HG02885 (cell line): ENCODE results near the gene YES1.
"Not testable (repeated sequence)": the region's sequence is repeated elsewhere in the genome, so short reads cannot be mapped to it uniquely, and the experiment has no call there.

Experiments used
- ATAC-seq: cut with Tn5 transposase; IDR thresholded peaks from one replicate; pipeline ENCODE4 v1.9.1; 2021; ENCODE audit warnings: mild to moderate bottlenecking; ENCODE audit not compliant: unreplicated experiment, poor library complexity

YES1 gene

DNA sequence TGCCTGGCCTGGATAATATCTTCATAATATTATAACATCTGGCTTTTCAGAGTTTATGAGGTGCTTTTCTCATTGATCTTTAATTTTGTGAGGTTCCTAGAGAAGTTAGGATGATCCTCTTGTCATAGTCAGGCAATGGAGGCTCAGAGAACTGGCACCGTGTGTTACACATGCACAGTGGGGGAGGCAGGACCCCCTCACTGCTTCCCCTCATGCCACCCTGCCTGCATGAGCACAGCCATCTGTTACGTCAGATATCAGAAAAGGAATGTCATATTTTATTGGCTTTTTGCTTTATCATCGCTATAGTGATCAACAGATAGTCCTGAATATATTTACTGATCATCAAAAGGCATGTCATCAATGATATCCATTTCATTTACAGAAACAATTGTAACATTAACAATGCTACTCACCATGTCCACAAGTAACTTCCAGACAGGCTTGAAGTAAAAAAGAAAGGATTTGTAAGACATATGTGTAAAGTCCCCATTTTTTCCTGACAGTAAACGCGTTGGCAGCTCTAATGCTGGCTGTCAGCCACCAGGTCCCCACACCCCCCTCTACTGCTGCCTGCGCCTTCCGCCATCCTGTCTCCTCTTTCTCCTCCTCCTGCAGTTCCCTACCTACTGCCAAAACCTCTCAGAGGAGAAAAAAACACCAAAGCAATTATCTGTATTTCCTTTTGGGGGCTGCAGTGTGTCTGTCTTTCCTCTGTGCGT is 118.4 kb downstream of the YES1 start:
- ATAC-seq: no peak

DNA sequence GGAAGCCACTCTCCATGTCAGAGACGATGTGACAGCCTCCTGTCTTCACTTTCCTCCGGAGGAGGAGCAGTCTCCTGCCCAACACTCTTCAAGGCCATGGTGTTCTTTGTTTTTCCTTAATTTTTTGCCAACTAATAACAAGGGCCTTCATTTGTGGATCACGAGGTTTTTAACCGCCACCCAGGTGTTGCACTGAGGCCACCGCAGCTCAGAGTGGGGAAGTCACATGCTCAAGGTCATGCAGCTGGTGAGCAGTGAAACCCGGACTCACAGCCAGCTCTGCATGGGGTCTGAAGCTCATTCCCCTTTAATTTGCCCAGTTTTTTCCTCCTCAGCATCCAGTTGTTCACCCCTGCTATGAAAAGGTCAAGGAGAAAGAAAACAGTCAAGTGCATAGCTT is 119.2 kb downstream of the YES1 start:
- no peak for ATAC-seq

DNA sequence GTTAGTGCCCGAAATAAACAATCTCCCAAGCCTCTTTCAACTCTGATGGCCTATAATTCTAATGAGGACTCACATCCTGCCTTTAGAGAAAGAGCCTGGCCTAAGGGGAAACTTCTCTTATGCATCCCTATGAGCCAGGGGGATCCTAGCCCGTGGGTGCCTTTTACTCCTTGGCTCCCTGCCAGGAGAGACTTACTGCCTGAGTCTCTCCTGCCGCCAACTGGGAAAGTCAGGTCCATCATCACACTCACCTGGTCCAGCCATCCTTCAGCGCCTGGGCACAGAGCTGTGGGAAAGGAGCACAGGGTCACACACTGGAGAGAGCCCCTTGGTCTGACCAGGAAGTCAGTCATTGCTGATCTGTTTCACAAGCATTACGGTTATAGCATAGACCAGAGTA is 123.7 kb downstream of the YES1 start:
- ATAC-seq: no peak

DNA sequence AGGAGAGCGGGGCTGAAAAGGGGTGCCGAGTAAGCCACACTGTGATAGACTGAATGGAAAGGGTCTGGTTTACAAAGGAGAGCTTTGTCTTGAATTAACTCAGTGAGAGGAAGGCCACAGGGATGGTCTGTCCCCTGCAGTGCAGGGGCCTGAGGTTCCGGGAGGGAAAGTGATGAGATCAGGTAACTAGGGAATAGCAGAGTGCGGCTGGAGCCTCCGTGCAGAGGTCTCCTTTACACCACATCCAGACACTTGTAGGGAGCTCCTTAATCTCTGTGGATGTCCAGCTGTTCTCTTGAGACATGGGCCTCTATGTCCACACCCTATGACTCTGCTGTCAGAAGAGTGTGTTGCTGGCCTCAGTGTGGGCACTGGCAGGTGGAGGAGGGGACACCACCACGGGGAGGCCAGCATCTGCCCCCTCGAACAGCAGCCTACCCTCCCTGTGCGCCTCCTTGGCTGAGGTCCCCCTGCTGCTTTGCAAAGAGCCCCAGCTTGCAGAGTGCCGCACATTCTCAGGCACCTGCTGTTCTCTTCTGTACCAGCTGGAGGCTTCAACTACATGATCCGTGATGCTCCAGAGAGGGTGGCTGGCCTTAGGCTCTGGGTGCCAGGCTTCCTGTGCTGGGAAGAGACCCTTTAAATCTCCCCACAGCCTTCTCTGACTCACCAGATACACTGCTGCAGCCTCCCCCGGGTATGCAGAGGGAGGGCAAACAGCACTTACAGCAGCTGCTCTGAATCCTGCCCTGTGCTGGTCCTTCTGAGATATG is 125.5 kb downstream of the YES1 start:
- ATAC-seq: no peak

DNA sequence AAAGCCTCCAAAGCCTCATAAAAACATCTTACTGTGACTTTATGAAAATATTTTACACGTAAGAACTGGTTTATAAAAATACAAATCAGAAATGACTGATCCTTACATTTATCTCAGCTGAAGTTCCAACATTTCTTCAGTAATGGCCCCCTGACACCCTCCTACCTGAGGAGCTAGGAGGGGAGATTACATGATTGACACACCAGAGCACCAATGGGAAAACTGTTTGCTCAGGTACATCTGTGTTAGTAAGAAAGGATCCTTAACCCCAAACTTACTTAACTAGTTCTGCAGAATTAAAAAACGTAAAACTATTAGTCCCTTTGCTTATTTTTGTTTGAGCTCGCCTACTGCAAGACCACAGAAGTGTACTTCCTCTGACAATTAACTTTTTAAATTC is 126.6 kb downstream of the YES1 start:
- ATAC-seq: no peak

DNA sequence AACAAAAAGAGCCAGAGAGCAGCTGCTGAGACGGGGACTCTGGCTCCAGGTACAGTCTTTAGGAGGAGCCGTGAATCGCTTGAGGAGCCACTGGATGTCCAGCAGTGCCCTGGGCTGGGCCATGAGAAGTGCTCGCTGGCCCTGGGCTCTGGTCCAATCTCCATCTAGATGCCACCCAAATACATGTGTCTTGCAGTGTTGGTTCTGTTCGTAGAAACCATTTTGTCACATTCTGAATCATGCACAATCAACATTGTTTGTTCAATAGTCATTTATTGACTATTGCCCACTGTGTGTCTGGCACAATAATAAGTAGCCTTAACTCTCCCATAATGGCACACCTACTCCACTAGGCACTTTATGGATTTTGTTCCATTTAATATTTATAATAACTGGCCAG is 128.5 kb downstream of the YES1 start:
- no peak for ATAC-seq

DNA sequence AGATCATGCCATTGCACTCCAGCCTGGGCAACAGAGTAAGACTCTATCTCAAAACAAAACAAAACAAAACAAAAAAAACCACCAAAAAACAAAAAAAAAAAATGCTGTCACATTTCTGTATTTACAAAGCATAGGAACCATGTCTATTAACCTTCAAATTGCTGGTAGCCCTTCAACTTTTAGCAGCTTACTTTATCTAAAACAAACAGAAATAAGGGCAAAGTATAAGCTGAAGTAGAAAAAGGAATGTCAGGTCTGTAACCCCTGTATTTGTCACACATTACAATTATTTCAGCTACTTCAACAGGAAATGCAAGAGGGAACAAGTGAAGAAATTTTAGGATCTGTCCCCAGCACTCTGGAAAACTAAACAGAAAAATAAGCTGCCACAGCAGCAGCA is 129.2 kb downstream of the YES1 start:
- no peak for ATAC-seq

DNA sequence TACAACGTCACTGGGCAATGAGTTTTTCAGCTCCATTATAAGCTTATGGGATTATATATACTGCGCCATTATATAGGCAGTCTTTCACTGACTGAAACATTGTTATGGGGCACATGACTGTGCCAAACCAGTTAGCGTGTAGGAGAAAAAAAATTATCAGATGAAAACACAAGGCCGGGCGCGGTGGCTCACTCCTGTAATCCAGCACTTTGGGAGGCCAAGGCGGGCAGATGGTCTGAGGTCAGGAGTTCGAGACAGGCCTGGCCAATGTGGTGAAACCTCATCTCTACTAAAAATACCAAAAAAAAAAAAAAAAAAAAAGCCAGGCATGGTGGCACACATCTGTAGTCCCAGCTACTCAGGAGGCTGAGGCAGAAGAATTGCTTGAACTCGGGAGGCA is 129.6 kb downstream of the YES1 start:
- ATAC-seq: not testable (repeated sequence)

DNA sequence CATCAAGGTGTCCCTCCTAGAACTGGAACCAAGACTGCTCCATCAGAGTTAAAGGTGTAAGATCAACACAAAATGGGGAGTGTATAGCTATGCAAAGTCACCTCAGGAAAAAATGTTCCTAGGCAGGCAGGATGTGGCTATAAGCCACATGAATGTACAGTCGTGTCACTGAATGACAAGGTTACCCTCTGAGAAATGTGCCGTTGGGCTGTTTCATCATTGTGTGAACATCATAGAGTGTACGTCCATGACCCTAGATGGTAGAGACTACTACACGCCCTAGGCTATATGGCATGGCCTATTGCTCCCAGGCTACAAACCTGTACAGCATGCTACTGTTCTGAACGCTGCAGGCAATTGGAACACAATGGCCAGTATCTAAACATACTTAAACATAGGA is 130.1 kb downstream of the YES1 start:
- no peak for ATAC-seq

DNA sequence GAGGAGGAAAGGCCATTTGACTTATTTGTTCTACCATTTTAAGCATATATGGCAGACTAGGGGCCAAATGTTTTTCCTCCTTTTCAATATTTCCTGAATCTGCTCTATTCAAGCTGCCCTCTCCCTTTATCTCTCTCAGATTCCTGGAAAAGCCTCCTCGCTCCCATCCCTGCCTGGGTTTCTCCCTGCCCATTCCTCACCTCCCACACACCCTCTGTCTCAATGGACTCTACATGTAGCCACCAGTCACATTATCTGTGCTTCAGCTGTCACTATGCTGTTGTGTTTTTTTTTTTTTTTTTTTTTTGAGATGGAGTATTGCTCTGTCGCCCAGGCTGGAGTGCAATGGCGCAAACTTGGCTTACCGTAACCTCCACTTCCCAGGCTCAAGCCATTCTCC is 131.7 kb downstream of the YES1 start:
- ATAC-seq: no peak

DNA sequence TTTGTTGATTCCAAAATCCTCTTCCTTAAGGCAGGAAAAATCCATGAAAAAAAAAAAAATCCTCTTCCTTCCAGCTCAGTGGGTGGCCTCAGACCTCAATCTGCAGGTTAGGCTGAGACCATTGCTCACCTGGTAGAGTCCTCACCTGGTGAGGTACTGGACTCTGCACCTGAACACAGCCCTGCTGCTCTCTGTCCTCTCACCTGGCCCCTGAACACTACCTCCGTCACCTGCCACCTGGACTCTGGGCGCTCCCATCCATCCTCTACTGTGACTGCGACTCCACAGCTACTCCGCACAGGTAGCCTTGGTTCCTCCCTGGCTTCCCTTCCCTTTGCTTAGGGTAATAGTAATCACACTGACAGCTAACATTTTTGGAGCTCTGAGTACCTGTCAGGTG is 132.5 kb downstream of the YES1 start:
- no peak for ATAC-seq

DNA sequence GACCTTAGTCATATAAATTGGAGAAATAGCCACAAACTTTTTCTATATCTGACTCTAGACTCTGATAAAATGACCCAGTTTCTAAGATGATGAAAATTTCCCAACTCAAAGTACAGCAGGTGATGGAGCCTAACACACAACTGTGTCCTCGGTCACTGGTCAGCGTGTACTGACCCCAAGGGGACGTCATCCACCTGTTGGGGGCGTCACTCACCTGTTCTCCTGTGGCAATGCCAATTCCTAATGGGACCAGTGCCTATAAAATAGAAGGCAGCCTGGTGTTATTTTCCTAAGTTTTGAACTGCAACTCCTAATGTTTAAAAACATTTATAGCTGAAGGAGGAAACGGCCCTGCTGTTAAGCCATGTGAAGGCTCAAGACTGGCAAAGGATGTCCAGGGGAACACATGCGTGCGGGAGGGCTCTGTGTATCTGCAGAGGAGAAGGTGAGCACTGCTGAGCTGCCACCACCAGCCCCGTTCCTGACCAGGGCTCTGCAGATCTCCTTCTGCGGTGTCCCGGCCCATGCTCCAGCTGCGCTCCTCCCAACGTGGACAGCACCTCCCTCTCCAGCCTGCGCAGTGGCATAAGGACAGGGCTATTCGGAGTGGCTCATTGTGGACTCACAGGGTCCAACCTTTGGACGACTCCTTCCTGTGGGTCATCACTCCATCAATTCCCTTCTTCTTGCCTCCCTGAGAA is 133.4 kb downstream of the YES1 start:
- no peak for ATAC-seq

DNA sequence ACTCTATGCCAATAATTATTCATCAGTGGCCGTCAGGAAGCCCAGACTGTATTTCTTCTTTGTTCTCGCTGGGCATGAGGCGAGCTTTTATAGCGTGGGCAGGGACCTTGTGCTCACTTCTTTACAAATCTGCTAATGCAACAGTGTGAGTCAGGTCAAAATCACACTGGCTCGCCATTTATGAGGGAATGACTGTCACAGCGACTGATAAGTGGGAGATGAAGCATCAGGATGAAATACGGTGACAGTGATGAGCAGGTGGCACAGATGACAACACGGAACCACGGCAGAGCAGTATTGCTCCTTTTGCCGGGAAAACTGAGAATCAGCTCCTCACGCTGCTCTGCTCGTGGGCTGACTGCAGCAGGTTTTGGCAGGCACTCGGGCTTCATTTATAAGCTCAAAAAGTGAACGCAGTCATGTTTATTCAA is 134.1 kb downstream of the YES1 start:
- no peak for ATAC-seq

DNA sequence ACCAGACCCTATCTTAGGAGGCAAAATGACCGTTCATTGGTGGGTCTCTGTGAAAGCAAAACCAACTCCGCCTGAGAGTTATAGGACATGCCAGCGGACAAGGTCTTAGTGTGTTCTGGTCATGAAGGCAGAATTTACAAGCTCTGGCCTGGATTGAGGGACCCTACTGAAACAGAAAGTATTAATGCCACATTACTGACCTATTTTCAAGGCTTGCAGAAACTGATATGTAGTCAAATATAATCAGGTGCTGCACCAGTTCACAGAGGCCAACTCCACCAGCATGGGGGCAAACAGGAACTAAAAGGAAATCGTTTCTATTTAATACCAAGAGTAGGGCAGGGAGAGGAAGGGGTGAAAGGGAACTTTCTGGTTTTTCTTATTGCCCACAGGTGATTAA is 134.9 kb downstream of the YES1 start:
- no peak for ATAC-seq

DNA sequence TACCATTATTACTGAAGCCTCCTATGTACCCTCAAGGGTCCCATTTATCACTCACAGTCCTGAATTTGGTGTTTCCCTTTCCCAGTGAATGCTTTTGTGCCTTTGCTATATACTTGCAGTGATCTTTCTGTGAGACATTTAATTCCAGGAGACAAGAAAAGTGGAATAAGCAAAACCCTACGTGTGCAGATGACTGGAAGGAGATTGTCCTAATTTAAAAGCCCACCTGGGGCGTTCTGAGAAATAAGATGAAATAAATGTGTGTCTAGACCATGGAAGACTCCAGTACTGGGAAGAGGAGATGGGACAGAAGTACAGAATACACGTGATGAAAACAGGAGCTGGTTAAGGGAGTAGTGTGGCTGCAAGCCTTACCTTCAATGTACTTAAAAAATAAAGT is 135.3 kb downstream of the YES1 start:
- no peak for ATAC-seq

DNA sequence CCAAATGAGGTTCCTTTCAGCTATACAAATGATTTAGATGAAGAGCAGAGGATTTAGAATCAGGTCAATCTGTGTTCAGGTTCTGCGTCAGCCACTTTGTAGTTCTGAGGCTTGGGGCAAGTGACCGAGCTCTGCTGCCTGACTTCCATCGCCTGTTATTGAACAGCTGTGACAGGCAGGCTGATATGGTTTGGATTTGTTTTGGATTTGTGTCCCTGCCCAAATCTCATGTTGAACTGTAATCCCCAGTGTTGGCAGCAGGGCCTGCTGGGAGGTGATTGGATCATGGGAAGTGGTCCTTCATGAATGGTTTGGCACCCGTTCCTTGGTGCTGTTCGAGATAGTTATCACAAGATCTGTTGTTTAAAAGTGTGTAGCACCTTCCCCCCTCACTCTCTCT is 136.0 kb downstream of the YES1 start:
- ATAC-seq: no peak

DNA sequence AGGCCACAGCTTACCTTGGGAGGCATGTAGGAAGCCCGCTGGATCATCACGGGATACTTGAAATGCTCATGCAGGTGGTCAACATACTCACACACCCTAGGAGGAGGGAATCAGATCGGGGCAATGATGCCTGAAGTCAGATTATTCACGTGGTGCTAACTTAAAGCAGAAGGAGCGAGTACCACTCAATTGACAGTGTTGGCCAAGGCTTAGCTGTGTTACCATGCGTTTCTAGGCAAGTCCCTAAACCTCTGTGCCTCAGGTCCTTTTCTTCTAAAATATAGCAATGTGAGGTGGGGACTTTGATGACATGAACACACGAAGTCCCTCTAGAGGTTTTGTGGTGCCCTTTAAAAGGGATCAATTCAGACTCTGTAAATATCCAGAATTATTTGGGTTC is 136.7 kb downstream of the YES1 start:
- ATAC-seq: no peak

DNA sequence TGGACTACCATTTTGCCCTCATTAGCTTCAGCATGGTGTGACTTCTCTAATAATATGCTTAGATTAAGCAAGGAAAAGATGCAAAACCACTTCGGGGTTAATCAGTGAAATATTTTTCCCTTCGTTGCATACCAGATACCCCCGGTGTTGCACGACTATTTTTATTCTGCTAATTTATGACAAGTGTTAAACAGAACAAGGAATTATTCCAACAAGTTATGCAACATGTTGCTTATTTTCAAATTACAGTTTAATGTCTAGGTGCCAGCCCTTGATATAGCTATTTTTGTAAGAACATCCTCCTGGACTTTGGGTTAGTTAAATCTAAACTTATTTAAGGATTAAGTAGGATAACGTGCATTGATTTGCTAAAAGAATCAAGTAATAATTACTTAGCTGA is 138.3 kb downstream of the YES1 start:
- ATAC-seq: no peak

DNA sequence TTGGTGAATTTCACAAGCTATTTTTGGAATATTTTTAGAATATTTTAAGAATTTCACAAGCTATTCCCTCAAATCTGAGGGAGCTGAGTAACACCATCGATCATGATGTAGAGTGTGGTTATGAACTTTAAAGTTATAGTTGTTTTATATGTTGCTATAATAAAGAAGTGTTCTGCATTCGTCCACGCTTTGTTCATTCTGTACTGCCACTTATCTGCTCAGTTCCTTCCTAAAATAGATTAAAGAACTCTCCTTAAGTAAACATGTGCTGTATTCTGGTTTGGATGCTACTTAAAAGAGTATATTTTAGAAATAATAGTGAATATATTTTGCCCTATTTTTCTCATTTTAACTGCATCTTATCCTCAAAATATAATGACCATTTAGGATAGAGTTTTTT is 138.7 kb downstream of the YES1 start:
- no peak for ATAC-seq
